GM12801 (cell line): ENCODE data around the gene ATP11B.

Source experiments
- TF ChIP-seq, protein P1 (sequence below): IDR thresholded peaks from one replicate; pipeline ENCODE4 v1.5.1; 2011; ENCODE audit warnings: control low read depth; ENCODE audit not compliant: insufficient read length; ENCODE audit errors: extremely low read depth

ATP11B gene

DNA sequence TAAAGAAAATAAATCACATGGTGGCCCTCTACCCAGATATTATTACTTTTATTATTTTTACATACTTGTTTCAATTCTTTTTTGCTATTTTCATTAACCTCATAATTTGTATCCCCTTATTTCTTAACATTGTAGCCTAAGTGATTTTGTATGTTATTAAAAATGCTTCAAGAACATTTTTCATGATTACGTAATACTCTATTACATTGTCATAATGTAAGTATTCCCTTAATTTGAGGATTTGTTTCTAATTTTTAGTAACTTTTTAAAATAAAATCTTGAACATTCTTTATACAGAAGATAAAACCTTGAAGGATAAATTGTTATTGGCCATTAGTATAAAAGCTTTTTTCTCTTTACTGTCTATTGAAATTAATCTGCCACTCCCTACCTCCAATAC, 98.1 kb downstream of the ATP11B start:
- TF ChIP-seq, protein P1, sequence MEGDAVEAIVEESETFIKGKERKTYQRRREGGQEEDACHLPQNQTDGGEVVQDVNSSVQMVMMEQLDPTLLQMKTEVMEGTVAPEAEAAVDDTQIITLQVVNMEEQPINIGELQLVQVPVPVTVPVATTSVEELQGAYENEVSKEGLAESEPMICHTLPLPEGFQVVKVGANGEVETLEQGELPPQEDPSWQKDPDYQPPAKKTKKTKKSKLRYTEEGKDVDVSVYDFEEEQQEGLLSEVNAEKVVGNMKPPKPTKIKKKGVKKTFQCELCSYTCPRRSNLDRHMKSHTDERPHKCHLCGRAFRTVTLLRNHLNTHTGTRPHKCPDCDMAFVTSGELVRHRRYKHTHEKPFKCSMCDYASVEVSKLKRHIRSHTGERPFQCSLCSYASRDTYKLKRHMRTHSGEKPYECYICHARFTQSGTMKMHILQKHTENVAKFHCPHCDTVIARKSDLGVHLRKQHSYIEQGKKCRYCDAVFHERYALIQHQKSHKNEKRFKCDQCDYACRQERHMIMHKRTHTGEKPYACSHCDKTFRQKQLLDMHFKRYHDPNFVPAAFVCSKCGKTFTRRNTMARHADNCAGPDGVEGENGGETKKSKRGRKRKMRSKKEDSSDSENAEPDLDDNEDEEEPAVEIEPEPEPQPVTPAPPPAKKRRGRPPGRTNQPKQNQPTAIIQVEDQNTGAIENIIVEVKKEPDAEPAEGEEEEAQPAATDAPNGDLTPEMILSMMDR: no peak

DNA sequence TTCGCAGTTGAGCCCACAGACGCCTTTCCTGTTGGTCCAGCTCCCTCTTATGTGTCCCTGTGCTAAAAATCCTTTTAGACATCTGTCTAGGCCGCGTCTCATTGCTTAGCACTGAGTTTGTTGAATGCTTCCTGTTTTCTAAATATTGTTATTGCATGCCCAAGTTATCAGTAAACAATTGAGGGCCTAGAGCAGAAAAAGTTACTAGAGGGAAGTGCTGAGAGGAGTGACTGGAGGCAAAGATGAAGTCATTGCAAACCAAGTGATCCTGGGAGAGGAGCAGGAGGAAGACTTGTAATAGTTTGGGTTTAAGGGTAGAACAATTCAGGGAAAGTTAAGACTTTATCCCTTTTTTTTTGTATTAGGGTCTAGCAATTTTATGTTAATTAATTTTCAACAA, 98.9 kb downstream of the ATP11B start:
- TF ChIP-seq, protein P1: no peak

DNA sequence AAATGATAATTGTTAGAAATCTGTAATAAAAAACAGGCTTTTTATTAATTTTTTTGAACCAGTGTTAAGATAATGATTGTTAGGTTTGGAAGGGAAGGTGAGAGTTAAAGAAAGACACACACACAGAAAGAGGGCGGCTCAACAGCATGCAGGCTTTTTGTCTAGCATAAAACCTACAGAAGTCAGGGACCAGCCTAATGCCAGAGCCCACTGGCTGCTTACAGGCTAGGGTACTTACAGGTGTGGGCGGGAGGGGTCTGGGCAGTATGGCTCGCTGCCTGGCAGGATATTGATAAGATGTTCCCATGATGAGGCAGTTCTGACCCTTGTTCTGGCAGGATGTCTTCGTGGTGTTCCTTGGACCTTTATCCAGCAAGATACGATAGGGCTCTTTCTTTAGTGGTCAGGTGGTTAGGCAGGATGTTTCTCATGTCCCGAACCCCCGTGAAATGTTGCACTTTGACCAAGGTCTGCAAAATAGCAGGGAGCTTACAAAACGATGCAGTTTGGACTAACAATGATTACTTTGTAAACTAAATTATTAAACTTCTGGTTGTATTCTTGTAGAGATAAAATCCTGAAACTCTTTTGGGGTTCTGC, 102.3 kb downstream of the ATP11B start:
- TF ChIP-seq, protein P1: no peak

DNA sequence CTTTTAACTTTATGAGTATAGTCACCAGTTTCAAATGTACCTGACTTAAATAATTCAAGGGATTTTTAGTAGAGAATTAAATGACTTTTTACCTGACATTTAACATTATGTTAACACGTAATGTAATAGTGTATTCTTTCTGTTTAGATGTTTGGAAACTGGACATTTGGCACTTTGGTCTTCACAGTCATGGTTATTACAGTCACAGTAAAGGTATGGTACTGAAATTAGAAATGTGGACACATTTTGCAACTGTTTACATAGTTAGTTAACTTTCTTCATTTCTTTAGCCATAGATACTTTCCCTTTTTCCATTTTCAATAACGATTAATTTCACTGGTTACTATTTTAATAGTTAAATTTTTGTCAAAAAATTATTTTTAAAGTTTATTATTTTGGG, 103.2 kb downstream of the ATP11B start:
- TF ChIP-seq, protein P1: no peak

DNA sequence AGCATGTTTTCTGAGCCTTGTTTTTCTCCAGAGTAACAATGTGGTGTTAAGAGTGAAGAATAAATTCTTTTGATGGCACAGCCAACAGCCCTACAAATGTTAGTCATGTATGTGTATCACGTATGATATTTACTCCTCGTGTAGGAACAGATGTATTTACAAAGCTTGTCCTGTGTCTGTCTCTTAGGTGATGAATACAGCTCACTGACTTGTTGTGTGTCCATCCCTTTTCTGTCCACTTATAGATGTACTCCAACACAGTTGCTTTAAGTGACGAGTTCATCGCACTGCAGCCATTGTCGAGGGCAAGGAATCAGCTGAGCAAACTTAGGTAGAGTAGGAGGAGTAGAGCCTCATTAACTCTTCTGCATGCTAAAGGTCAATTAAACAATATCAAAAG, 108.9 kb downstream of the ATP11B start:
- TF ChIP-seq, protein P1: no peak

DNA sequence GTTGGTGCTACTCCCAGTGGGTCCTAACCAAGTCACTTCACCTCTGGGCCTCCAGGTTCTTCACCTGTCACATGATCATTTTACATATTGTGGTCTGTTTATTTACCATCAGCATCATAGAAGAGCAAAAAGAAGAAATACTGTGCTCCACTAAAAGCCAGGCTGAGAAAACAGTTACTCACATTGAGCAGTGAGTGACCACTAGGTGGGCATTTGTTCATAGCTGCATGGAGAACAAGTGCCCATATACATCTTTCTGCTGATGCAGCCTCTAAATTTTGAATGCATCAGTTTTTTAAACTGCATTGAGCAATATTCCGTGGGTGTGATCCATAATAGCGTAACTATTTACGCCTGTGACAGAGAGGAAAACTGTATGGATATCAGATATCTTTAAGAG, 110.9 kb downstream of the ATP11B start:
- TF ChIP-seq, protein P1: no peak

DNA sequence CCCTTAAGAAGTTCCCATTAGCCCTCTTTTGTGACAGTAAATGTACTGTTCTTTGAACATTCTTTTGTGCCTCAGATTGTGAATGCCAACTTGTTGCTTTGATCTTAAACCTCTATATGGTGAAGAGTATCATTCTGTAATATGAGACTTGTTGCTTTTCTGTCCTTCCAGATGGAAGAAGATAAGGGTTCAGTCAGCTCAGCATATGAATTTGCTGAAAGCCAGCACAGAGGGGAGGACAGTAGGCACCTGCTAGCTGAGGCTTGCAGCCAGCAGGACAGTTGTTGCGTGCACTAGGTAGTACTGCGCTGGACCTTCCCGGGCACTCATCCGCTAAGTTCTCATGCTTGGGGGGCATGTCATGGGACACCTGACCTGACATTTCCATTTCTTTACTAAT, 112.3 kb downstream of the ATP11B start:
- TF ChIP-seq, protein P1: no peak

DNA sequence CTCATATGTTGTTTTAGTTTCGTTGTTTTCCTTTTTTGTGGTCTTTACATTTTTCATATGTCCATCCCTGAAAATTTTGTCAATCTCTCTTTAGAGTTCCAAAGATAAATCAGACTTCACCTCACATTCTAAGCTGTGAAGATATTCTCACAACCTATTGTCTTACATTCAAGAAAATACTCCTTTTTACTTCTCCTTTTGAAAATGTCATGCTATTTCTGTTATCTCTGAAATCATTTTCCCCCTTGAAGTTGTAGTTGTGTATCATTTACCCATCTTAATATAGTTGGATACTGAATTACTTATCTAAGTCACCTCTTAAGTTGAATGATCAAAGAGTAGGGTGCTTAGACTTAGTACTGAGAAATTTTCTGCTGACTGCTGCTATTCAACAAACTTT, 112.7 kb downstream of the ATP11B start:
- TF ChIP-seq, protein P1: no peak
